CD4-positive, alpha-beta T cell (primary cell): Measurements from ENCODE around the gene TRAK1. TPM values are rescaled to one million over a fixed set of nuclear protein-coding genes. Genes with fewer than 3 reads are reported as not detected.

ENCODE experiments used
- ATAC-seq: fragments of 200-7000 bp; cut with Tn5 transposase; one replicate; pipeline ENCODE4 v1.10.0; 2022; ENCODE audit warnings: mild to moderate bottlenecking; ENCODE audit not compliant: poor library complexity
- CTCF ChIA-PET: fragments of 350-600 bp; sonication (Branson Sonifier 250); formaldehyde crosslinking; loops from one replicate; lab custom pipeline; 2021; ENCODE audit warnings: antibody characterized with exemption, inconsistent platforms; lab: Charles Lee
- POLR2A ChIA-PET: fragments of 350-600 bp; sonication (Branson Sonifier 250); formaldehyde crosslinking; loops from one replicate; lab custom pipeline; 2021; ENCODE audit warnings: antibody characterized with exemption, inconsistent platforms; lab: Charles Lee
- DNase-seq, 14 experiments: peaks; one replicate each; pipeline ENCODE4 v3.0.0-alpha.2; 2013 to 2020; ENCODE audit warnings: mixed read lengths in 2 of 14
- H3K27ac ChIP-seq, 2 donors: one replicate each; pipeline versions ENCODE4 v1.5.1 to v1.7.0; 2013; ENCODE audit warnings: low read length in 2 of 2, low read depth in 1 of 2, mild to moderate bottlenecking in 1 of 2
- H3K27me3 ChIP-seq, 2 experiments: 1 replicate in 1 of 2; 2 replicates in 1 of 2; pipeline versions ENCODE4 v1.6.1 to v1.7.0; 2013; ENCODE audit warnings: low read length in 2 of 2, control low read depth in 1 of 2, mild to moderate bottlenecking in 1 of 2, moderate library complexity in 1 of 2; ENCODE audit not compliant: insufficient read depth in 2 of 2, control insufficient read depth in 1 of 2
- H3K36me3 ChIP-seq: one replicate; pipeline ENCODE4 v1.6.1; 2013; ENCODE audit warnings: low read length, control low read depth; ENCODE audit not compliant: insufficient read depth
- H3K4me1 ChIP-seq: one replicate; pipeline ENCODE4 v1.6.1; 2013; ENCODE audit warnings: low read length, control low read depth; ENCODE audit not compliant: insufficient read depth
- H3K4me3 ChIP-seq: one replicate; pipeline ENCODE4 v1.5.1; 2013; ENCODE audit warnings: mild to moderate bottlenecking, low read length, moderate library complexity
- H3K9me3 ChIP-seq, 2 experiments: 1 replicate in 1 of 2; 2 replicates in 1 of 2; pipeline versions ENCODE4 v1.6.1 to v1.7.0; 2013; ENCODE audit warnings: low read length in 2 of 2, mild to moderate bottlenecking in 2 of 2, control low read depth in 1 of 2, moderate library complexity in 1 of 2; ENCODE audit not compliant: control insufficient read depth in 1 of 2, insufficient read depth in 1 of 2
- H3K27ac Mint-ChIP-seq: one replicate; pipeline ENCODE4 v1.8.0; 2020; ENCODE audit warnings: mixed read lengths
- H3K27me3 Mint-ChIP-seq: one replicate; pipeline ENCODE4 v1.8.0; 2021; ENCODE audit warnings: mixed read lengths
- H3K36me3 Mint-ChIP-seq: one replicate; pipeline ENCODE4 v1.8.0; 2021; ENCODE audit warnings: low read depth, mixed read lengths
- H3K4me1 Mint-ChIP-seq: one replicate; pipeline ENCODE4 v1.8.0; 2021; ENCODE audit warnings: low read depth, mixed read lengths
- H3K4me3 Mint-ChIP-seq: one replicate; pipeline ENCODE4 v1.8.0; 2020; ENCODE audit warnings: mild to moderate bottlenecking, mixed read lengths
- H3K9me3 Mint-ChIP-seq: one replicate; pipeline ENCODE4 v1.8.0; 2020; ENCODE audit warnings: mixed read lengths
- CTCF ChIP-seq: fragments of 200-600 bp; IDR thresholded peaks from one replicate; pipeline ENCODE4 v1.8.0; 2022; ENCODE audit warnings: antibody characterized with exemption, mild to moderate bottlenecking
- intact Hi-C, 2 experiments: fragments of 100-400 bp; cut with DNase I in 1 of 2; cut with micrococcal nuclease in 1 of 2; formaldehyde crosslinking; loops; one replicate each; pipeline versions ENCODE4 v1.15.1 to v1.9.0; 2023 to 2025; cut with DNase I, micrococcal nuclease
- total RNA-seq, 174 experiments: library from RNA in 2 of 174; stranded (reverse) in 2 of 174; gene quantifications; one replicate each; pipeline ENCODE4 v1.2.3 and lab custom pipeline; 2021 to 2026

TRAK1 gene
- total RNA-seq, 2 experiments from 2014 or later: 16.0 to 16.7 TPM

DNA sequence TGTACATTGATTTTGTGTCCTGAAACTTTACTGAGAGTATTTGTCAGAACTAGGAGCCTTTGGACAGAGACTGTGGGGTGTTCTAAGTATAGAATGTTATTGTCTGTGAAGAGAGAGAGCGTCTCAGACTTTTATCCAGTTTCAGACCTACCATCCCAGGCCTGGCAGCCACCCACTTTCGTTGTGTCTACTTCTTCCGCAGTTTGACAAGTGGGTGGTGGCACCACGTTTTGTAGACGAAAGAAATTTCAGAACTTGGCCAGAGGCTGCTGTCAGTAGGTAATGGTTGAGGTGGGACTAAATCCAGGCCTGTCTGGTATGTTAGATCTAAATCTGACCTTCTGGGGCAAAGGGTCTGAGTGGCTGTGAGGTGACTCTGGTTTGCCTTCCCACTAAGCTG, 13.4 kb upstream of the TRAK1 start:
- Mint-ChIP-seq H3K27me3 (no peaks in the 10 kb centered on the region), H3K36me3 (no peaks in the 10 kb centered on the region), H3K9me3 (peaks cover 5% of the 10 kb centered on the region), H3K27ac (no peak overlapping the region), H3K4me1 (peaks cover 41% of the 10 kb centered on the region), H3K4me3 (no peak overlapping the region)
- ChIA-PET POLR2A (no interaction called here), CTCF (interaction anchor here (0.6 kb wide), 1 partner anchor 105 kb away, joined by 3 read pairs; no protein-coding TSS in a partner anchor)
- intact Hi-C loops: no loop called here
- TF ChIP-seq CTCF: no peak
- Histone ChIP-seq H3K4me3 (no peak overlapping the region), H3K9me3 (peaks cover 0 to 9% of the 10 kb centered on the region in 2 experiments), H3K4me1 (peaks cover 24% of the 10 kb centered on the region), H3K36me3 (no peaks in the 10 kb centered on the region), H3K27ac (no peak overlapping the region), H3K27me3 (no peaks in the 10 kb centered on the region)
- ATAC-seq: no peak
- no peak for DNase-seq

- Histone ChIP-seq H3K4me3 (no peak overlapping the region), H3K9me3 (peaks cover 0 to 9% of the 10 kb centered on the region in 2 experiments), H3K4me1 (peaks cover 28% of the 10 kb centered on the region), H3K27me3 (no peaks in the 10 kb centered on the region), H3K27ac (no peak overlapping the region), H3K36me3 (no peaks in the 10 kb centered on the region)
- CTCF ChIA-PET: no interaction called here
- Mint-ChIP-seq H3K9me3 (peaks cover 5% of the 10 kb centered on the region), H3K36me3 (no peaks in the 10 kb centered on the region), H3K27ac (no peak overlapping the region), H3K27me3 (no peaks in the 10 kb centered on the region), H3K4me3 (no peak overlapping the region), H3K4me1 (peaks cover 41% of the 10 kb centered on the region)
- POLR2A ChIA-PET: no interaction called here
- ATAC-seq (no peak), DNase-seq (no peak)
- TF ChIP-seq CTCF: no peak
- intact Hi-C loops: no loop called here
These were observed 12.5 kb upstream of the TRAK1 start for GRCh38 chr3:42078677-42079076.

- Histone ChIP-seq H3K27me3 (no peaks in the 10 kb centered on the region), H3K4me1 (peaks cover 28% of the 10 kb centered on the region), H3K27ac (peak overlapping the region in 1 of 2 donors; percentile 57), H3K4me3 (no peak overlapping the region), H3K9me3 (peaks cover 0 to 9% of the 10 kb centered on the region in 2 experiments), H3K36me3 (no peaks in the 10 kb centered on the region)
- TF ChIP-seq CTCF: no peak
- Mint-ChIP-seq H3K36me3 (no peaks in the 10 kb centered on the region), H3K4me3 (no peak overlapping the region), H3K27me3 (no peaks in the 10 kb centered on the region), H3K9me3 (peaks cover 5% of the 10 kb centered on the region), H3K4me1 (peaks cover 41% of the 10 kb centered on the region), H3K27ac (peak overlapping the region; percentile 54)
- ChIA-PET CTCF (interaction anchor here (1.2 to 2.4 kb wide), 2 partner anchors 9 to 20 kb away, joined by 3 to 8 read pairs; no protein-coding TSS in a partner anchor), POLR2A (no interaction called here)
- ATAC-seq (no peak), DNase-seq (no peak)
- intact Hi-C loops: no loop called here
These were observed 11.3 kb upstream of the TRAK1 start for GRCh38 chr3:42079701-42080452.
